HG03175 (cell line): ENCODE results near the gene TBC1D14.
A peak's percentile ranks its signal among the peaks of the same experiment; 100 is the strongest.

Experiments
- ATAC-seq: cut with Tn5 transposase; IDR thresholded peaks from one replicate; pipeline ENCODE4 v1.9.1; 2021; ENCODE audit warnings: mild to moderate bottlenecking, moderate library complexity; ENCODE audit not compliant: unreplicated experiment

TBC1D14 gene

DNA sequence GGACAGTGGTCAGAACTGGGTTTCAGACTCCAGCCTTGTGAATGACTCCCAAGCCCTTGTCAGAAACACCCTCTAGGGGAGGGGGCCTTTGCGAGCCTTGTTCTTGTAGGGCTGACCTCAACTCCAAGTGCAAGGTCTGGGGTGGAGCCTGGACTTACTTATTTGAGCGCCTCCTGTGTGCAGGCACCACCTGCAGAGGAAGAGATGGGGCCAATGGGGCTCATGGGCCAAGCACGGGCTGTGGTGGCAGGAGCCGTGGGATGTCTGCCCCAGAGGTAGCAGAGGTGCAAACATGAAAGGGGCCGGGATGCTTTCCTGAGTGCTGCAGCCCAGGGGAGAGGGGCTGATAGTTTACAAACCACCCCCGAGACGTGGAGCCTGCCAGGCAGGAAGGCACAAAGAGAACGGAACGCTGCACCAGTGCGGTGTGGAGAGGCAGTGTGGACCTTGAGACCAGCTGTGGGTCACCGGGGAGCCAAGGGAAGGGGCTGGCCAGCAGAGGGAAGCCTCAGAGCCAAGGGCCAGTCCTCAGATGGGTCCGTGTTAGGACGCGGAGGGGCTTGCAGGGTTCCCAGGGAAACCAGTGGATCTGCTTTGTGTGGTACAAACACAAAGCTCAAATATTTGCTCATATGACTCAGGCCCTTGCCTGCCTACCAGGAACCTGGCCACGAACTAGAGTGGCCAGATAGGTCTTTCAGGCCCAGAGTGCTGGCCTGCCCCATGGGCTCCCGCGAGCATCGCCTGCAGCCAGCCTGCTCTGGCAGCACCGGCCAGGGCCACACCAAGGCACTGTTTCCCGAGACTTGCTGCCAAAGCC is 124.8 kb downstream of the TBC1D14 start:
- no peak for ATAC-seq

DNA sequence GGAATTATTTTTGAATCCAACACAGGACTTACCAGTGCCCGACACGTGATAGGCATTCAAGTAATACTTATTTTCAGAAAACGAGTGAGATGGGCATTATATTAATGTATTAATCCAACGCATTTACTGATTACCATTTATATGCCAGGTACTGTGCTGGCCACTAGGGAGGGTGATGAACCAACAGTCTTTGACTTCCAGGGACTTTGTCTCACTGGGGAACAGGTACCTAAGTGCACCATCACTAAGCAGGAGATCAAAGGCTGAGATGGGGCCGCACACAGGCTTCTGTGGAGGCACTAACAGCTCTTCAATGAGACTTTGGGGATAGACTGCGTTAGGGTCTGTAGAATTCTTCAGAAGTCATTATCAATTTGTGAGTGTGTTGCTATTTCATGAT is 127.8 kb downstream of the TBC1D14 start:
- ATAC-seq = no peak

DNA sequence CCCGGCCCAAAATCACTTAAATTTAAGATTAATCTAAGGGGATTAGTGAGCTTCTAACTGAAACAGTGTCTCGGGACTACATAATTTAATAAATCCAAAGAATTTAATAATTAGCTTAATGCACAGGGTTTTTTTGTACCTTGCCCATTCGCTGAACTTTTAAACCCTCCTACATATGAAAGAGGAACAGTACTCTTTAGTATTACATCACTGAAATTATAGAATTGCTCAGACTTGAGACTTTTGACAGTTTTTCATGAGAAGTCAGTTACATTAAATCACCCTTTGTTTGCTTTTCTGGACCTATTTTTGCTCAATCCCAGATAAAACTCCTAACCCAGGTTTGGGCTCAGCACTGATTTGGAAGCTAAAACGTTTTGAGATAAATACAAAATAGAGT is 131.1 kb downstream of the TBC1D14 start:
- no peak for ATAC-seq

DNA sequence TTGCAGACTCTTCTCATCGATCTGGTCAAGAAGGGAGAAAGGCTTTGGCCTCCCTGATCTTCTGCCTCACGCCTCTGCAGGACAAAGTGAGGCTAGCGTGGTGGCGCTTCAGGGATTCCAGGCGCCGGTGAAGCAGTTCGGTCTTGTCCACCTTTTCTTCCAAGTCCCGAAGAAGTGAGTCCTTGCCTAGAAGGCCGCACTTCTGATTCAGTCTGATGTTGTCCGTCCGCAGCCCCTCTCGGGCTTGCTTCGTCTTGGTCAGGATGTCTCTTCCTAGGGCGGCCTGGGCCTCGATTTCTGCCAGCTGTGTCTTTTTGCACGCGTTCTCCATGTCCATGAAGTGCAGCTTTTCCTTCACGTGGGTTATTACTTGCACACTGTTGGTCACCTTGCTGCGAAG is 131.6 kb downstream of the TBC1D14 start:
- ATAC-seq = no peak

DNA sequence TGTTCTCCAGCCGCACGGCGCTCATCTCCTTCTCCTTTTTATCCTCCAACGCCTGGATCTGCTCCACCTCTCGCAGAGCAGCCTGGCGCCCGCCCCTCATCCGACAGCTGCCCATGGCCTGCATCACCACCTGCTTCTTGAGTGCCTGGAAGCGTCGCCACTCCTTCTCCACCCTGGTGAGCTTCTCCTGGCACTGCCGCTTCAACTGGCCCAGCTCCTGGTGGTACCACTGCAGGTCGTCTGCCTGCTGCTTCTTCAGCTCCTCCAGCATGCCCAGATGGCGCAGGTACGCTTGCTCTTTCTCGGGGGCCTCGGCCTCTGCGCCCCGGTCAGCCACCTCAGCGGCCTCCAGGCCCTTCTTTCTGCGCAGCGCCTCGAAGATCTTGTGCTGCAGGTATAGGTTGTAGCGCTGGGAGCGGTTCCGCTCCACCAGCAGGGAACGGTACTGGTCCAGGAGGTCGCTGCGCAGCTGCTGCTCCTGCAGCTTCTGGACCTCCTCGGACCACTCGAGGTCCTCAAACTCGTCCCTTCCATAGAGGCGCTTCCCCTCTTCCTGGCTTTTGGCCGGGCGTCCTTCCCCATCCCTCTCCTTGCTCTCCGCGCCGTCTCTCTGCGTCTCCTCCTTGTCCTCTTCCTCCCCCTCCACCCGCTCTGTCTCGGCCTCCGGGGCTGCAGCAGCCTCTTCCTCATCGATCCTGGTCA is 132.3 kb downstream of the TBC1D14 start:
- no peak for ATAC-seq

DNA sequence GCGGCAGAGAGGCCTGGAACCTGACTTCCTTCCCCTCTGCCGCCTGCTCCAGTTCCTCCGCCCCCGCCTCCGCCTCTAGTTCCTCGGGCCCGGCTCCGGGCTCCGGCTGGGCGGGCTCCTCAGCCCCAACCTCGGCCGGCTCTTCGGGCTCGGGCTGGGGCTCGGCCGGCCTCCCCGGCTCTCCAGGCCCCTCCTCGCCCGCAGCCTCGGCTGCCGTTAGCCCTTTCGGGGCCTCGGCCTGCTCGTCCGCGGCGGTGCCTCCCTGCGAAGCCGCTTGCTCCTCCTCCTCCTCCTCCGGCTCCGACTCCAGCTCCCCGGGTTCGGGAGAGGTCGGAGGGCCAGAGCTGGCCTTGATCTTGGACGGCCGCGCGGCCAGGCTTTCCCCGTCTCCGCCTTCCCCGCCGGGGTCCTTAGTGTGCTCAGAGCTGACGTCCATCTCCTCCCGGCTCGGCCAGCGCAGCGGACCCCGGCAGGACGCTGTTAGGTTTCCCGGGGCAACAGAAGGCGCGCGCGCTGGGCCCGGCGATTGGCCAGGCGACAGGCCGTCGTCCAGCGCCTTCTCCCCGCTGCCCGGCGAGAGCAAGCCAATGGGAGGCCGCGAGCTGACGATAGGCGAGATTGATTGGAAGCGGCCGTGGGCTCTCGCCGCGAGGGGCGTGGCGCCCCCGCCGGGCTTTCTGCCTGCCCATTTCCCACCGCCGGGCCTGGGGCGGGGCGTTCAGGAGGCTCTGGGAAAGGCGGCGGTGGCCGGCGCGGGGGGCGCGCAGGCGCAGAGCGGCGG is 133.1 kb downstream of the TBC1D14 start:
- ATAC-seq = peak; percentile 77

DNA sequence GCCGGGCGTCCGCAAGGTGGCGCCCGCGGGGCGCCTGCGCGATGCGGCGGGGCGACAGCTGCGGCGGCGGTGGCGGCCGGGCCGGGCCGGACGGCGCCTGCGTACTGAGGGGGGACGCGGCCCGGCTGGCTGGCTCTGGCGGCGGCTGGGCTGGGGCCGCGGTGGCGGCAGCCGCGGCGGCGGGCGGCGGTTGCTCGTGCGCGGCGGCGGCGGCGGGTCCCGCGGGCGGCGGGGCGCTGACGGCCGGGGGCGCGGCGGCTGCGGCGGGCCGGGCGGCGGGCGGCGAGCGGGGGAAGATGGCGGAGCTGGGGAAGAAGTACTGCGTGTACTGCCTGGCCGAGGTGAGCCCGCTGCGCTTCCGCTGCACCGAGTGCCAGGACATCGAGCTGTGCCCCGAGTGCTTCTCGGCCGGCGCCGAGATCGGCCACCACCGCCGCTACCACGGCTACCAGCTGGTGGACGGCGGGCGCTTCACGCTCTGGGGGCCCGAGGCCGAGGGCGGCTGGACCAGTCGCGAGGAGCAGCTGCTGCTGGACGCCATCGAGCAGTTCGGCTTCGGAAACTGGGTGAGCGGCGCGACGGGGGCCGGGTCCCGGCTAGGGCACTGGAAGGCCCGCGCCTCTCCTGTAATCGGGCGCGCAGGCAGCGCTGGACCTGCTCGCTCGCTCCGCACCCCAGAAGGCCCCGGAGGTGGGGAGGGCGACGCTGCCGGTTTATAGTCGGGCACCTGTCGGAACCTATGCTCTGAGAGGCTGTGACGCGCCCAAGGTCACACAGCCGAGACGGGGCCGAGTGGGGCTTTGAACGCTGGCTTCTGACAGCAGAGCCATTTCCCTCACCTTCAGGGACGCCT is 133.9 kb downstream of the TBC1D14 start, which contains the start of gene TADA2B:
Gene TADA2B, plus strand, starts transcription at position 89 of the 853 bp plus-strand sequence. Its CDS starts 208 bp downstream, at position 297.
- ATAC-seq = peak; percentile 32

DNA sequence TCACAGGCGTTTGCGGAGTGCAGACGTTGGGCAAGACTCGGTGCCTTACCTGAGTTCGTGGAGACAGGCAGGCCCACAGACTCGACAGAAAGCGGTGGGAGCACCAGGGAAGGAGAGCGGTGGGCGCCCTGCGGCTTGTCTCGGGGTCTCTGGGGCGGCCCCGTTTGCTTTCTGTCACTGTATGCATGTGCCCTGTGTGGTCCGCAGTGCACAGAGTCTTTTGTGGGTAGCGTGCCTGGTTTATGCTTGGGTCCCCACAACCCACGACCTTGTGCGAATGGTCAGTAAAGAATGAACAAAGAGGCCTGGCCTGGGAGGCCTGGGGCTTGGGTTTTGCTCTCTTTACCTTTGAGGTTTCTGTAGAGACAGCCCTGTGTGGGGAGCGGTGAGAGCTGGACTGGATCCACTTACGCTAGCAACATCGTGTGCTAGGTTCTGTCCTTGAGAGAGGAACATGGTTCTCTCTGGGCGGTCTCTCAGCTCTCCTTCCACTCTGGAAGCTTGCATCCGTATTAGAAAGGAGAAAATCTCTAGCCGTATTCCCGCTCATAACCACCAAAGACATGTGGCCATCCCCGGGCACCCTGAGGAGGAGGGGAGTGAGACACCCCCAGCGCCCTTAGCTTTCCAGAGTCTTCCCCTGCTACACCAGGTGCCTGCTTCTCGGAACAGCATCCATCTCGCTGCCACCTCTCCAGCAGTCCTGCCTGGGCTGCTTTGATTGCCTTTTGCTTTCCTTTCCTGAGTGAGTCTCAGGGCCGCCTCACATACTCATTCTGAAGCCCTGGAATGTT is 134.7 kb downstream of the TBC1D14 start:
- no peak for ATAC-seq

DNA sequence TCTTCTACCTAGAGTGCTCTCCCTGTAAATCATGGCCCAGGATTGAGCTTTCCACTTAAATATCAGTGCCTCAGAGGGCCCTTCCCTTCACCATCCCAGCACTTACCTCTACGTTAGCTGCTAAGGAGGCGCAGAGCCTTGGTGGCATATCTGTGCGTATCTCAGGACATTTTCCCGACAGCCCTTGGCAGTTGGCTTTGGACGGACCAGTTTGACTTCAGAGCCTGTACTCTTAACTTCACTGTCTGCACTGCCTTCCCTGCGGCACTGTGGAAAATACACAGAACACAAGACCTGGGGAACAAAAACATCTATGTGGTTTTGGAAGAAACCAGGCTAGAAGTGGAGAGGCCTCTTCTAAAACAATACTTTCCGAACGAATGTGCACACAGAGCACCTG is 135.9 kb downstream of the TBC1D14 start:
- ATAC-seq = no peak

DNA sequence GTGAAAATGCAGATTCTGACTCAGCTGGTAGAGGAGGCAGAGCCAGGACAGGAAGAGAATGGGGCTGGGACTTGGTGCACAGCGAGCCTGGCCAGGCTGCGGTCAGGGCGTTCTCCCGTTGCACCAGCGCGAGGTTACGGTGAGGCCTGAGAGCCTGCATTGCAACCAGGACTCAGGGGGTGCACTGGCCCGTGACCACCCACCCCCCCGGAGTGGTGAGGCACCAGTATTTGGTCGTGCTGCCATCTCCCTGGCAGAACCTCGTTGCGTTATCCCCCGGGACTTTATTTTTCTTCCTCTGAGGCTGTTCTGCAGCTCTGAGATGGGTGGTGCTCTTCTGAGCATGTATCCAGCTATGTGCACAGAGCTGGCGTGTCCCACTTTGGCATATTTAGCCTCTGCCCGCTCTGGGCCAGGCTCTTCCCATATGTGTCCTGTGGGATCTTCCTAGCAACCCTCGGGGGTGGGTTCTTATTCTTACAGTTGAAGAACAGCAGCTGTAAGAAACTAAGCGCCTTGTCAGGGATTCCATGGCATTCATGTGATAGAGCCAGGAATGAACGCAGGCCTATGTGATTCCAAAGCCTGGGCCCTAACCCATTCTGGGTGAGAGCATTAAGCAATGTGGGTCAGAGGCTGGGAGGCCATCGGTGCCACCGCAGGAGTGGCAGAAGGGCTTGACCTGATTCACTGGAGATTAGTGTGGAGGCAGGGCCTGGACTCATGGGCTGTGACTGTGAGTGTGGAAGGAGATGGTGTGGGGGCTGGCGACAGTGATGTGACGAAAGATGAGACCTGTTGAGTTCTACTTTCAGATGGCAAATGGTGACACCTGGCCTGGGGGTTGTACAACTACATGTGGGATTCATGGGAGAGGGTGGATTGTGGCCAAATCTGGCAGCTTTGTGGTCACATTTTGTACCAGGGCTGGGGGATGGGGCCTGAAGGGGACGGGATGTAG is 136.6 kb downstream of the TBC1D14 start:
- peak; percentile 31 for ATAC-seq

DNA sequence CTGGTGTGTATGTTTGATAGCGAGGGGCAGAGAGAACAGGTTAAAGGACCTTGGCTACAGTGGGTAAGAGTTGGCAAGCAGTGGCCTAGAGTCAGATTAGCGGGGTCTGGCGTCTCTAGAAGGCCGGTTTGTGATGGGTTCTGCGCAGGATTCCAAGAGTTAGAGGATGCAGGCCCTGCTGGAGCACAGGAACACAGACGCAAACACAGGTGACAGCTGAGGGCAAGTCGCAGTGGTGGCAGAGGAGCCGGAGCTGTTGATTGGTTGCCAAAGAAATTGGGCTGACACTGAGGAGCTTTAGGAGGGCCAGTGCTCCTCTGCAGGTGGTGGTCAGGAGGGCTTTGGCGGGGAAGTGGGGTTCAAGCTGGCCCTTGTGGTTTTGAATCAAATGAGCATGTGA is 137.3 kb downstream of the TBC1D14 start:
- ATAC-seq = no peak

DNA sequence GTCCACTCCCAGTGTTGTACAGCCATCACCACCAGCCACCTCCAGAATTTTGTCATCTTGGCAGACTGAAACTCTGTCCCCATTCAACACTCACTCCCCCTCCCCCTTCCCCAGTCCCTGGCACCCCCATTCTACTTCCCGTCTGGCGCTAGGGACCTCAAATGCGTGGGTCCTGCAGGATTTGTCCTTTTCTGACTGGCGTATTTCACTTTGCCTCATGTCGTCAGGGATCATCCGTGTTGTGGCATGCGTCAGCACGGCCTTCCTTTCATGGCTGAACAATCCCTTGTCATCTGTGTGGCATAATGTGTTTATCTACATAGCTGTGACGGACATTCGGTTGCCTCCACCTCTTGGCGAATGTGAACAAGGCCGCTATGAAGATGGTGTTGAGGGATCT is 139.0 kb downstream of the TBC1D14 start:
- no peak for ATAC-seq

DNA sequence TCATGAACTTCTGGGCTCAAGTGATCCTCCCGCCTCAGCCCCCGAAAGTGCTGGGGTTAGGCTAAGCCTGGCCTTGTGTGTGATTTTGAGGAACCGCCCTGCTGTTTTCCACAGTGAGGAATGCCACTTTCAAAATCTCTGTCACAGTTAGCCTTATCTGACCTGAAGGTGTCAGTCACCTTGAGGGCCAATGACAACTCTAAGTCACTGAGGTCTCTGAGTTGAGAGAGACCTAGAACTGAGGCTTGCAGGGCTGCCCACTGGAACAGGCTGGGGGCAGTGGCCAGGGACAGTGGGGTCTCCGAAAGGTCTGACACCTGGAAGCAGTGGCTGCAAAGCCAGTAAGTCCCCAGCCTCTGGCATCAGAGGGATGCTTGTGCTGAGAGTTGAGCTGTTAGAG is 139.7 kb downstream of the TBC1D14 start:
- ATAC-seq = no peak

DNA sequence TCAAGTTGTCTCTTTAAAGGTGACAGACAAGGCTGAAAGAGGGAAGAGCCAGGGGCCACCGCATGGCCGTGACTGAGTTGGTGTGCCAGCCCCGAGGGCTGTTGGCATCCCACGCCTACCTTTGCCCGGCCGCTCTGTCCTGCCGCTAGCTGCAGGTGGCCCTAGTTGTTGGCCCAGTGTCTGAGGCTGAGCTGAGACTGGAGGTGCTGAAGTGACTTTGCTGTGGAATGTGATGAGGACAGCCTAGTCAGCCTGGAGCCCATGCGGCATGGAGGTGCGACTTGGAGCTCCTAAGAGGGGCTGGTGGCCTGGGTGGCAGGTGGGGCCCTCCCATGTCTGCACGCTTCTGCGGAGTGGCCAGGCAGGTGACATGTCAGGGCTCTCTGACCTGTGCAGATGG is 140.1 kb downstream of the TBC1D14 start:
- no peak for ATAC-seq

DNA sequence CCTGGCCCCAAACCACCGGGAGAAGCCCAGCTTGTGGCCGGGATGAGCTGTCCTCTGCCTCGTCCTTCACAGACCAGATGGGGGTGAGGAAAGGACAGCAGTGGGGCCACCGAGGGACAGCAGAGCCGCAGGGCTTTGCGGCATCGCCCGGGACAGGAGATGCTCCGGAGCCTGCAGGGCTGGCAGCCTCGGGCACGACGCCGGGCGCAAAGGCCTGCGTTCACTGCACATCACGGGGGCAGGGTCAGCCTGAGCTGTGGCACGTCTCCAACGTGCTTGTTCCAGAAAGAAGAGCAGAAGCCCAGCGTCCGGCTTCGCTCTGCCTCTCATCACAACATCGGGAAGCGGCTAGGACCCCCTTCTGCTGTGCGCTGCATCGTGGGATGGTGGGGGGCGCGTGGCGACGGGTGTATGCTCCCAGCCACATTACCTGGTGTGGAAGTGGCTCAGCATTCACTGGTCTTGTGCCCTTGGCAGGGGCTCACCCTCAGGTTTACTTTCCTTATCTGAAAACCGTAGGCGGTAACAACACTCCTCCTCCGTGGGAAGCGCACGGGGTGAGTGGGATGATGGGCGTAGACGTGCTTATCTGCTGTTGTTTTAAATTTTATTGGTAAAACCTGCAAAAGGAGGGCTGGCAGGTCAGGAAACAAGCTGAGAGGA is 141.0 kb downstream of the TBC1D14 start:
- ATAC-seq = no peak

DNA sequence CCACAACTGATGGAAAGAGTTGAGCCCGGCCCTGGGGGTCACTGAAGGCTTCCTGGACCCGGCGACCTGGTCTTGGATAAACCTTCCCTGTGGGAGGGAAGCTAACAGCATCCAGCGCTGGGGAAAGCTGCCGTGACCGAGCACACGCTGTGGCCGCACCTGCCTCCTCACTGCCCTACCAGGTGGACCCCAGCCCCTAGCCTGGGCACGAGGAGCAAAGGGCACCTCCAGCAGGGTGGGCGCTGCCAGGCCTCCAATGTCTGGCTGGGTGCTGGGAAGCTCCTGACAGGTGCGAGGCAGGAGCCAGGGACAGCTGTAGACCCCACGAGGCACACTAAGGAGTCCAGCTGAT is 141.5 kb downstream of the TBC1D14 start:
- no peak for ATAC-seq

DNA sequence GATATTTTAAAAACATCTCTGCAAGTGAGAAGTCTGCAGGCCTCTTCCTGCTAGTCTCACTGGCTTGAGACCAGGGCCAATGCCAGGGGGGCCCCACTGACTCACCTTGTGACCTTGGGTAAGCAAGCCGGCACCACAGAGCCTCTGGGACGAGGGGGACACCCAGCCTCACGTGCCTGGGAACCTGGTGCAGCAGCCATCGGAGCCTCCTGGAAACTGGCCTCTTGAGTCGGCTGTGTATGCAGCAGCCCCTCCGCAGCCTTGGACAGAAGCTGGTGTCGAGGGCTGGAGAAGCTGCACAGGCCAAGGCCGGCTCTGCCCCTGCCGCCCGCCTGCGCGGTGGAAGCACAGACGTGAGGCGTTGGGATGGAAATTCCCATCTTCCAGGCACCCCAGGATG is 142.3 kb downstream of the TBC1D14 start:
- no peak for ATAC-seq

DNA sequence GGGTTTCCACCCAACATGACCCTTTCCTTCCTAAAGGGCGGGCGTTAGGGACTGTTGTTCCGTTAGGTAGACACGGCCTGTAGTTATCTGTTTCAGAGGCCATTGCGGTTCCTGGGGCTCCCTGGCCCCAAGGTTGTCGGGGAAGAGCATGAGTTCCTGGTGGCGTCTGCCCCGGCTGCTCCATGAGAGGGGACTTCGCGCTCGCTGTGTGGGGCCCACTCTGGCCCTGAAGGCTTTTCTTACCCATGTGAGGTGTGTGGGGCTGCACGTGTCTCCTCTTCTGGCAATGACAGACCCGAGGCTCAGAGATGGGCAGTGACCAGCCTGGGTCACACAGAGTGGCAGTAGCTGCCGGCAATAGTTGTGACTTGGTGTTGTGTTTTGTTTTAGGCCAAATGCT is 142.7 kb downstream of the TBC1D14 start:
- no peak for ATAC-seq
